ENCODE results near the gene HTR7. TPM values are rescaled to one million over a fixed set of nuclear protein-coding genes. Genes with fewer than 3 reads are reported as not detected.

Gene HTR7
- total and polyA plus RNA-seq, 2 experiments from 2014 or later, result 0.23 to 1.8 TPM

DNA sequence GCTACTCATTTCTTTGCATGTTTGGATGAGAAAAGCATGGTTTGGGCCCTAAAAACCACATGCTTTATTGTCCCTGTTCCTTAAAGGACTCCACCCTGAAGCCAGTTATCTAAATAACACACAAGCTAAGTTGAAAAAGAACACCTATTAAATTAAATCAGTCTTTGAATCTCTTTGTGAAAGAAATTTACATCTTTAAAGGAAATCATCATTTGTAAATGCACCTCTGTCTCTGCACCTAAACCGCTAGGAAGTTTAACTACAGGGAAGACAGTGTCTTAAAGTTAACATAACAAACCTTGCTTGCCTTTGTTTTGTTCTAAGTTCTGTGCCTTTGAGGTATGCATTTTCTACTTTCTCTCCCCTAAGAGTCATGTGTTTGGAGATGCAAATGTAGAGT is 52.6 kb downstream of the HTR7 start:
- Histone ChIP-seq H3K9me3 (ENCODE audit: low read depth) (no peaks in the 10 kb centered on the region), H3K27me3 (no peaks in the 10 kb centered on the region), H3K27ac (no peak overlapping the region), H3K4me2 (no peak overlapping the region), H3K4me1 (ENCODE audit: insufficient read depth) (no peaks in the 10 kb centered on the region), H2AFZ (no peak overlapping the region), H3K4me3 (no peak overlapping the region), H3K79me2 (no peaks in the 10 kb centered on the region), H3K36me3 (replicated peaks; ENCODE audit: insufficient read depth, low read depth) (no peaks in the 10 kb centered on the region), H3K9me2 (replicated peaks; ENCODE audit: insufficient read depth) (no peaks in the 10 kb centered on the region), H4K20me1 (ENCODE audit: insufficient read depth, poor library complexity, severe bottlenecking) (no peaks in the 10 kb centered on the region)
- 47% methylated on average over 1 of the region's 1 CpG for WGBS (ENCODE audit: low lambda C conversion rate, missing lambda C conversion rate)
- TF ChIP-seq, protein P1, sequence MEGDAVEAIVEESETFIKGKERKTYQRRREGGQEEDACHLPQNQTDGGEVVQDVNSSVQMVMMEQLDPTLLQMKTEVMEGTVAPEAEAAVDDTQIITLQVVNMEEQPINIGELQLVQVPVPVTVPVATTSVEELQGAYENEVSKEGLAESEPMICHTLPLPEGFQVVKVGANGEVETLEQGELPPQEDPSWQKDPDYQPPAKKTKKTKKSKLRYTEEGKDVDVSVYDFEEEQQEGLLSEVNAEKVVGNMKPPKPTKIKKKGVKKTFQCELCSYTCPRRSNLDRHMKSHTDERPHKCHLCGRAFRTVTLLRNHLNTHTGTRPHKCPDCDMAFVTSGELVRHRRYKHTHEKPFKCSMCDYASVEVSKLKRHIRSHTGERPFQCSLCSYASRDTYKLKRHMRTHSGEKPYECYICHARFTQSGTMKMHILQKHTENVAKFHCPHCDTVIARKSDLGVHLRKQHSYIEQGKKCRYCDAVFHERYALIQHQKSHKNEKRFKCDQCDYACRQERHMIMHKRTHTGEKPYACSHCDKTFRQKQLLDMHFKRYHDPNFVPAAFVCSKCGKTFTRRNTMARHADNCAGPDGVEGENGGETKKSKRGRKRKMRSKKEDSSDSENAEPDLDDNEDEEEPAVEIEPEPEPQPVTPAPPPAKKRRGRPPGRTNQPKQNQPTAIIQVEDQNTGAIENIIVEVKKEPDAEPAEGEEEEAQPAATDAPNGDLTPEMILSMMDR (IDR thresholded peaks at IDR 0.05; ENCODE audit: poor library complexity), result no peak
- TF ChIP-seq EZH2phosphoT487 (IDR thresholded peaks at IDR 0.05; ENCODE audit: low read depth, severe bottlenecking, unreplicated experiment), result no peak
- DNase-seq (ENCODE audit: low spot score), result no peak

DNA sequence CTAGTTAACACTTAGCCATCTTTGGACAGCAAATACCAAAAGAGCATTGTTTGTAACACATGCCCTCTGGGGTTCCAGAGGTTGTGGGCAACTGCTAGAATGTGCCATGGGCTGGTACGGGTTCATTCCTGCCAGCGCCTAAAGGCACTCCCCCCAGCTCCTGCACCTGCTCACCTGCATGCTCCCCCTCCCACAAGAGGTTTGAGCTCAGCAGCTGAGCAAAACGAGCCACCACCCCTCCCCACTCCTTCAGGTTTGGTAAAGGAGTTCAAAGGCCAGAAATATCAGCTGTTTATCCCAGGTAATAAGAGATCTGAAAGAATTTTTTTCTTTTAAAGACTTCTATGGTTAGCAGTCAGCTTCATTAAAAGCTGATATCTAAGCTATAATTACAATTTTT is 53.5 kb downstream of the HTR7 start:
- Histone ChIP-seq H4K20me1 (ENCODE audit: insufficient read depth, poor library complexity, severe bottlenecking) (no peaks in the 10 kb centered on the region), H3K9me3 (ENCODE audit: low read depth) (no peaks in the 10 kb centered on the region), H2AFZ (no peak overlapping the region), H3K4me1 (ENCODE audit: insufficient read depth) (no peaks in the 10 kb centered on the region), H3K27me3 (no peaks in the 10 kb centered on the region), H3K9me2 (replicated peaks; ENCODE audit: insufficient read depth) (no peaks in the 10 kb centered on the region), H3K27ac (no peak overlapping the region), H3K4me3 (no peak overlapping the region), H3K36me3 (replicated peaks; ENCODE audit: insufficient read depth, low read depth) (no peaks in the 10 kb centered on the region), H3K4me2 (no peak overlapping the region), H3K79me2 (no peaks in the 10 kb centered on the region)
- DNase-seq (ENCODE audit: low spot score), result no peak
- WGBS (ENCODE audit: low lambda C conversion rate, missing lambda C conversion rate), result 67% methylated on average over 3 of the region's 3 CpGs
- TF ChIP-seq, protein P1 (IDR thresholded peaks at IDR 0.05; ENCODE audit: poor library complexity), result no peak
- TF ChIP-seq EZH2phosphoT487 (IDR thresholded peaks at IDR 0.05; ENCODE audit: low read depth, severe bottlenecking, unreplicated experiment), result no peak
- TF ChIP-seq EZH2 (IDR thresholded peaks at IDR 0.05; ENCODE audit: borderline replicate concordance), result no peak

DNA sequence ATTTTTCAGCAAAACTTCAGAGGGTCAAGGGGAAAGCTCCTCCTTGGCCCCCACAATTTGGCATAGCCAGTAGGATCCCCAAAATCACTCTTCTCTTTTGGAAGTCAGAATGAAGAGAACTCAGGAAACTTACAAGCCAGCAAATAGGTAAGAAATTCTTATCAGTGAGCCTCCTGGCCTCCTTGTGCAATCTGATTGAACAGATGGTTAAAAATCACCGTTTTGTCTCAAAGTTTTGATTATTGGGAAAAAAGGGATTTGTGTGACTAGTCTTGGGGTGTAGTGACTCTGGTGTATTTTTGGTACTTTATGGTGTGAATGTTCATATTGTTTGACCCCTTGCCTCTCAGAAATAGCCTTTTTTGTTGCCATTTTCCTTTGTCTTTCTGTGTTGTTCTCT is 56.2 kb downstream of the HTR7 start:
- no peak for DNase-seq (ENCODE audit: low spot score)
- Histone ChIP-seq H3K36me3 (replicated peaks; ENCODE audit: insufficient read depth, low read depth) (no peaks in the 10 kb centered on the region), H3K9me2 (replicated peaks; ENCODE audit: insufficient read depth) (no peaks in the 10 kb centered on the region), H3K4me2 (no peak overlapping the region), H2AFZ (no peak overlapping the region), H3K79me2 (no peaks in the 10 kb centered on the region), H3K4me3 (no peak overlapping the region), H4K20me1 (ENCODE audit: insufficient read depth, poor library complexity, severe bottlenecking) (no peaks in the 10 kb centered on the region), H3K4me1 (ENCODE audit: insufficient read depth) (no peaks in the 10 kb centered on the region), H3K27ac (no peak overlapping the region), H3K27me3 (no peaks in the 10 kb centered on the region), H3K9me3 (ENCODE audit: low read depth) (no peaks in the 10 kb centered on the region)
- no peak for TF ChIP-seq EZH2 (IDR thresholded peaks at IDR 0.05; ENCODE audit: borderline replicate concordance)
- TF ChIP-seq, protein P1 (IDR thresholded peaks at IDR 0.05; ENCODE audit: poor library complexity), result no peak
- no peak for TF ChIP-seq EZH2phosphoT487 (IDR thresholded peaks at IDR 0.05; ENCODE audit: low read depth, severe bottlenecking, unreplicated experiment)
- WGBS (ENCODE audit: low lambda C conversion rate, missing lambda C conversion rate), result 97% methylated on average over 1 of the region's 1 CpG

DNA sequence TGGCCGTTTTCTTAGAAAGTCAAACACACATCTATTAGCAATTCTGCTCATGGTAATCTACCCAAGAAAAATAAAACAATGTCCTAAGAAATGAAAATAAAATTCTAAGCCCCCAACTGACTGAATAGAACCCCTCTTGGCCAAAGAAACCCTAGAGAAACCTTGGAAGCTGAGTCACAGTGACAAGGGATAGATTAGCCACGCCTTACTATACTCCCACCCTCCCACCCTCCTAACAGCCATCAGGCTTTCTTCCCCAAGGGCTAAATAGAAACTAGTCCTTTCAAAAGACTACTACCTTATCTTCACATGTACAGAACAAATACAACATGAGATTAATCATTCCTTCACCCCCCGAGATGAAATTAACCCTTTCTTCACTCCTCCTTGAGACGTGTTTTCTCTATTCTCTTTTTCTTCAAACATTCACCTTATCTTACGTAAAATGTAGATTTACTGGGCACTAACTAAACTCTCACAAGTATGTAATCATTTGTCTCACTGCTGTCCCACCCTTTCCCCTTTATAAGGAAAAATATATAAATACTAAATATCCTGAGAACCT is 57.5 kb downstream of the HTR7 start:
- no peak for DNase-seq (ENCODE audit: low spot score)
- no peaks in the 10 kb centered on the region for H3K9me3 ChIP-seq (ENCODE audit: low read depth)
- H2AFZ ChIP-seq, result no peak overlapping the region
- H3K36me3 ChIP-seq (replicated peaks; ENCODE audit: insufficient read depth, low read depth), result no peaks in the 10 kb centered on the region
- 65% methylated on average over 5 of the region's 5 CpGs for WGBS (ENCODE audit: low lambda C conversion rate, missing lambda C conversion rate)
- TF ChIP-seq EZH2 (IDR thresholded peaks at IDR 0.05; ENCODE audit: borderline replicate concordance) (no peak), EZH2phosphoT487 (IDR thresholded peaks at IDR 0.05; ENCODE audit: low read depth, severe bottlenecking, unreplicated experiment) (no peak)
- TF ChIP-seq, protein P1 (IDR thresholded peaks at IDR 0.05; ENCODE audit: poor library complexity), result no peak
- H4K20me1 ChIP-seq (ENCODE audit: insufficient read depth, poor library complexity, severe bottlenecking), result no peaks in the 10 kb centered on the region
- no peaks in the 10 kb centered on the region for H3K4me1 ChIP-seq (ENCODE audit: insufficient read depth)
- no peaks in the 10 kb centered on the region for H3K79me2 ChIP-seq
- H3K27me3 ChIP-seq, result no peaks in the 10 kb centered on the region
- H3K9me2 ChIP-seq (replicated peaks; ENCODE audit: insufficient read depth), result no peaks in the 10 kb centered on the region
- no peak overlapping the region for H3K4me2 ChIP-seq
- no peak overlapping the region for H3K4me3 ChIP-seq
- H3K27ac ChIP-seq, result no peak overlapping the region

Measured in hepatocyte (in vitro differentiated cells).